Activated CD4-positive, CD25-positive, alpha-beta regulatory T cell treated with anti-CD3 and anti-CD28 coated beads, Interleukin-2, amount 50 U/mL, for 72 hours (primary cell): ENCODE data around the gene PGF.
A peak's percentile ranks its signal among the peaks of the same experiment; 100 is the strongest.

Source experiments
- DNase-seq: peaks from one replicate; pipeline ENCODE4 v3.0.0; 2021

Gene PGF

GRCh38 chr14:74977901-74978385 lies 22.5 kb upstream of the PGF start:
- no peak for DNase-seq

- no peak for DNase-seq
Observed at GRCh38 chr14:74977164-74977900, 21.9 kb upstream of the PGF start.

GRCh38 chr14:74976264-74977113 lies 21.1 kb upstream of the PGF start:
- no peak for DNase-seq

GRCh38 chr14:74975059-74975810 lies 19.8 kb upstream of the PGF start:
- DNase-seq = no peak

GRCh38 chr14:74974364-74975058 lies 19.1 kb upstream of the PGF start:
- no peak for DNase-seq

GRCh38 chr14:74973905-74974363 lies 18.5 kb upstream of the PGF start:
- no peak for DNase-seq

GRCh38 chr14:74973003-74973653 lies 17.7 kb upstream of the PGF start:
- peak; percentile 43 for DNase-seq

GRCh38 chr14:74968811-74969210 lies 13.4 kb upstream of the PGF start:
- no peak for DNase-seq

- no peak for DNase-seq
Observed at GRCh38 chr14:74965486-74966153, 10.2 kb upstream of the PGF start.

GRCh38 chr14:74964787-74965485 lies 9.5 kb upstream of the PGF start:
- DNase-seq = no peak

- no peak for DNase-seq
Observed at GRCh38 chr14:74963705-74964271, 8.4 kb upstream of the PGF start.

- no peak for DNase-seq
Observed at GRCh38 chr14:74963178-74963704, 7.8 kb upstream of the PGF start.

- DNase-seq = no peak
Observed at GRCh38 chr14:74962493-74962892, 7.1 kb upstream of the PGF start.

- DNase-seq = no peak
Observed at GRCh38 chr14:74962046-74962445, 6.6 kb upstream of the PGF start.

- no peak for DNase-seq
Observed at GRCh38 chr14:74961238-74961911, 6.0 kb upstream of the PGF start.

- DNase-seq = no peak
Observed at GRCh38 chr14:74960736-74961135, 5.3 kb upstream of the PGF start.

- no peak for DNase-seq
Observed at GRCh38 chr14:74959596-74960180, 4.3 kb upstream of the PGF start.

- no peak for DNase-seq
Observed at GRCh38 chr14:74956280-74957072, 1.1 kb upstream of the PGF start.

- no peak for DNase-seq
Observed at GRCh38 chr14:74956027-74956279, 556 bp upstream of the PGF start.
